GM21423 (cell line): ENCODE measurements around the gene GPC5.
"Not testable (repeated sequence)": the region's sequence is repeated elsewhere in the genome, so short reads cannot be mapped to it uniquely, and the experiment has no call there.

Experiments used
- ATAC-seq: cut with Tn5 transposase; IDR thresholded peaks from one replicate; pipeline ENCODE4 v1.9.1; 2021; ENCODE audit warnings: mild to moderate bottlenecking, moderate library complexity; ENCODE audit not compliant: unreplicated experiment

The GPC5 gene

GRCh38 chr13:92224052-92224821 is 825.8 kb downstream of the GPC5 start:
- ATAC-seq: no peak

GRCh38 chr13:92224825-92225224 is 826.4 kb downstream of the GPC5 start:
- ATAC-seq: no peak

- ATAC-seq: no peak
Observed at GRCh38 chr13:92225861-92226260, 827.4 kb downstream of the GPC5 start.

GRCh38 chr13:92232871-92233270 is 834.5 kb downstream of the GPC5 start:
- no peak for ATAC-seq

- no peak for ATAC-seq
Observed at GRCh38 chr13:92251671-92252210, 853.3 kb downstream of the GPC5 start.

- no peak for ATAC-seq
Observed at GRCh38 chr13:92255526-92255925, 857.1 kb downstream of the GPC5 start.

- no peak for ATAC-seq
Observed at GRCh38 chr13:92256211-92256610, 857.8 kb downstream of the GPC5 start.

GRCh38 chr13:92259046-92259445 is 860.6 kb downstream of the GPC5 start:
- no peak for ATAC-seq

- ATAC-seq: no peak
Observed at GRCh38 chr13:92259523-92259922, 861.1 kb downstream of the GPC5 start.

- no peak for ATAC-seq
Observed at GRCh38 chr13:92260363-92260762, 861.9 kb downstream of the GPC5 start.

GRCh38 chr13:92262100-92262788 is 863.8 kb downstream of the GPC5 start:
- ATAC-seq: no peak

GRCh38 chr13:92265408-92265807 is 867.0 kb downstream of the GPC5 start:
- no peak for ATAC-seq

GRCh38 chr13:92270990-92271389 is 872.6 kb downstream of the GPC5 start:
- no peak for ATAC-seq

- ATAC-seq: no peak
Observed at GRCh38 chr13:92272177-92272576, 873.8 kb downstream of the GPC5 start.

- not testable (repeated sequence) for ATAC-seq
Observed at GRCh38 chr13:92280986-92281385, 882.6 kb downstream of the GPC5 start.

GRCh38 chr13:92290718-92291307 is 892.4 kb downstream of the GPC5 start:
- not testable (repeated sequence) for ATAC-seq

- ATAC-seq: not testable (repeated sequence)
Observed at GRCh38 chr13:92294533-92294932, 896.1 kb downstream of the GPC5 start.

GRCh38 chr13:92296154-92296671 is 897.8 kb downstream of the GPC5 start:
- not testable (repeated sequence) for ATAC-seq

- no peak for ATAC-seq
Observed at GRCh38 chr13:92297971-92298942, 899.8 kb downstream of the GPC5 start.

- ATAC-seq: no peak
Observed at GRCh38 chr13:92300651-92301050, 902.2 kb downstream of the GPC5 start.
